ENCODE data around the gene ARHGAP28. TPM values are rescaled to one million over a fixed set of nuclear protein-coding genes. Genes with fewer than 3 reads are reported as not detected.

ARHGAP28 gene
- total RNA-seq, 1 experiment from 2014 or later: not detected

- no peak overlapping the region for H3K4me3 ChIP-seq (ENCODE audit: low read depth, low read length, poor library complexity, severe bottlenecking)
- POLR2A ChIA-PET (ENCODE audit: low non-redundant PET): no interaction called here
- H3K27me3 ChIP-seq (replicated peaks; ENCODE audit: insufficient read depth, low read depth, low read length, poor library complexity): no peaks in the 10 kb centered on the region
- intact Hi-C loops (cut with micrococcal nuclease; ENCODE audit: unreplicated experiment): no loop called here
- H3K4me1 ChIP-seq (ENCODE audit: insufficient read depth, low read length, poor library complexity, severe bottlenecking): no peaks in the 10 kb centered on the region
- H3K36me3 ChIP-seq (ENCODE audit: insufficient read depth, low read length, poor library complexity, severe bottlenecking): no peaks in the 10 kb centered on the region
- no peak for DNase-seq (ENCODE audit: low spot score)
- BruUV-seq (replicated peaks): no TSS peak
- TF ChIP-seq CTCF (conservative IDR thresholded peaks at IDR 0.05; ENCODE audit: low read depth, low read length) (no peak), EZH2 (IDR thresholded peaks at IDR 0.05; ENCODE audit: borderline replicate concordance, low read depth, low read length, poor library complexity, severe bottlenecking) (no peak)
- no peak overlapping the region for H3K27ac ChIP-seq (ENCODE audit: low read depth, low read length, poor library complexity, severe bottlenecking)
- CTCF ChIA-PET: no interaction called here
- H3K9me3 ChIP-seq (ENCODE audit: low read depth, low read length, poor library complexity, severe bottlenecking): peaks cover 36% of the 10 kb centered on the region
These were observed 18.1 kb downstream of the ARHGAP28 start for GRCh38 chr18:6747646-6748045.

- POLR2A ChIA-PET (ENCODE audit: low non-redundant PET): no interaction called here
- Histone ChIP-seq H3K27ac (ENCODE audit: low read depth, low read length, poor library complexity, severe bottlenecking) (no peak overlapping the region), H3K4me1 (ENCODE audit: insufficient read depth, low read length, poor library complexity, severe bottlenecking) (no peaks in the 10 kb centered on the region), H3K9me3 (ENCODE audit: low read depth, low read length, poor library complexity, severe bottlenecking) (peaks cover 33% of the 10 kb centered on the region), H3K36me3 (ENCODE audit: insufficient read depth, low read length, poor library complexity, severe bottlenecking) (no peaks in the 10 kb centered on the region), H3K4me3 (ENCODE audit: low read depth, low read length, poor library complexity, severe bottlenecking) (no peak overlapping the region), H3K27me3 (replicated peaks; ENCODE audit: insufficient read depth, low read depth, low read length, poor library complexity) (no peaks in the 10 kb centered on the region)
- TF ChIP-seq EZH2 (IDR thresholded peaks at IDR 0.05; ENCODE audit: borderline replicate concordance, low read depth, low read length, poor library complexity, severe bottlenecking) (no peak), CTCF (conservative IDR thresholded peaks at IDR 0.05; ENCODE audit: low read depth, low read length) (no peak)
- CTCF ChIA-PET: no interaction called here
- DNase-seq (ENCODE audit: low spot score): no peak
- BruUV-seq (replicated peaks): no TSS peak
- intact Hi-C loops (cut with micrococcal nuclease; ENCODE audit: unreplicated experiment): no loop called here
These were observed 18.7 kb downstream of the ARHGAP28 start for GRCh38 chr18:6748241-6748640.

GRCh38 chr18:6750411-6750810, 20.9 kb downstream of the ARHGAP28 start:
- Histone ChIP-seq H3K4me1 (ENCODE audit: insufficient read depth, low read length, poor library complexity, severe bottlenecking) (no peaks in the 10 kb centered on the region), H3K36me3 (ENCODE audit: insufficient read depth, low read length, poor library complexity, severe bottlenecking) (no peaks in the 10 kb centered on the region), H3K9me3 (ENCODE audit: low read depth, low read length, poor library complexity, severe bottlenecking) (peaks cover 26% of the 10 kb centered on the region), H3K4me3 (ENCODE audit: low read depth, low read length, poor library complexity, severe bottlenecking) (no peak overlapping the region), H3K27me3 (replicated peaks; ENCODE audit: insufficient read depth, low read depth, low read length, poor library complexity) (no peaks in the 10 kb centered on the region), H3K27ac (ENCODE audit: low read depth, low read length, poor library complexity, severe bottlenecking) (no peak overlapping the region)
- BruUV-seq (replicated peaks): no TSS peak
- TF ChIP-seq EZH2 (IDR thresholded peaks at IDR 0.05; ENCODE audit: borderline replicate concordance, low read depth, low read length, poor library complexity, severe bottlenecking): no peak
- no peak for TF ChIP-seq CTCF (conservative IDR thresholded peaks at IDR 0.05; ENCODE audit: low read depth, low read length)
- ChIA-PET CTCF (no interaction called here), POLR2A (ENCODE audit: low non-redundant PET) (no interaction called here)
- DNase-seq (ENCODE audit: low spot score): no peak
- intact Hi-C loops (cut with micrococcal nuclease; ENCODE audit: unreplicated experiment): no loop called here

All from A673 (cell line).